GM19043 (cell line): ENCODE measurements around the gene DYNAP.

ENCODE experiments used
- ATAC-seq: cut with Tn5 transposase; IDR thresholded peaks from one replicate; pipeline ENCODE4 v1.9.1; 2021; ENCODE audit warnings: low read depth; ENCODE audit not compliant: unreplicated experiment

The DYNAP gene, protein sequence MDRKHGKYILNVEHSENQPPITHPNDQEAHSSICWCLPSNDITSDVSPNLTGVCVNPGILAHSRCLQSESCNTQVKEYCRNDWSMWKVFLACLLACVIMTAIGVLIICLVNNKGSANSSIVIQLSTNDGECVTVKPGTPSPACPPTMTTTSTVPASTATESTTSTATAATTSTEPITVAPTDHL

DNA sequence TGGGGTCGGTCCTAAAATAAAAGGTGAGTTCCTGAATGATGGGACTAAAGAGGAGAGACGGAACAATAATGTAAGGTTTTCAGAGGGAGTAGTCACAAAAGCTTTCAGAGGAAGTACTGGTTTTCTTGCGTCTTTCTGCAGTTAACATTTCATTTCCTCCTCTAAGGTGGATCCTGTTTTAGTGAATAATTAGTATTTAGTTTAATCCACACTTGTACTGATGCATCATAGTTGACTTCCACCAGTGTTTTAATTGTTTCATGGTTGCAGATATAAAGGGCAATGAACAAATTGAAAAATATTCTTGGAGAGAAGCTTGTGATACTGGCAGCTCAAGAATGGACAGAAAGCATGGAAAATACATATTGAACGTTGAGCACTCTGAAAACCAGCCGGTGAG is at the start of gene DYNAP:
Gene DYNAP, plus strand, starts transcription at position 301 of the 400 bp plus-strand sequence. Its CDS starts 38 bp downstream, at position 339.
- ATAC-seq: no peak

GRCh38 chr18:54551590-54551989 is 39.5 kb upstream of the DYNAP start:
- no peak for ATAC-seq

- ATAC-seq: no peak
Measured at GRCh38 chr18:54555286-54555685, 35.8 kb upstream of the DYNAP start.

- no peak for ATAC-seq
Measured at GRCh38 chr18:54555996-54556395, 35.0 kb upstream of the DYNAP start.

DNA sequence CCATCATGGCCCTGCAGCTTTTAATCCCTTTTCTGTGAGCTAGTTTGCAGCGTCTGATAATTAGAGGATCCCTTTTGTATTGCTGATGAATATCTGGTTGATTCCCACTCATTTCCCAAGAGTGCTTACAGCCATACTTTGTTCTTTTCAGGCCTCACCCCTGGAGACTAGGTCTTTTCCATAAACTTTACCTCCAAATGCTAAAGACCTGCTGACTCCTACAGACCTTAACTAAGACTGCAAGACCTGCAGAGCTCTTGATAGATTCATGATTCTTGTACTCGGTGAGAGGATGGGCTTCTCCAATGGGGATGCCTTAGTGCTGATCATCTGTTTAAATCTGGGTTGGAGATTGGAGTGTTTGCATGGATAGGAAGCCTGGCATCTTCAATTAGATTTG is 33.1 kb upstream of the DYNAP start:
- ATAC-seq: no peak

DNA sequence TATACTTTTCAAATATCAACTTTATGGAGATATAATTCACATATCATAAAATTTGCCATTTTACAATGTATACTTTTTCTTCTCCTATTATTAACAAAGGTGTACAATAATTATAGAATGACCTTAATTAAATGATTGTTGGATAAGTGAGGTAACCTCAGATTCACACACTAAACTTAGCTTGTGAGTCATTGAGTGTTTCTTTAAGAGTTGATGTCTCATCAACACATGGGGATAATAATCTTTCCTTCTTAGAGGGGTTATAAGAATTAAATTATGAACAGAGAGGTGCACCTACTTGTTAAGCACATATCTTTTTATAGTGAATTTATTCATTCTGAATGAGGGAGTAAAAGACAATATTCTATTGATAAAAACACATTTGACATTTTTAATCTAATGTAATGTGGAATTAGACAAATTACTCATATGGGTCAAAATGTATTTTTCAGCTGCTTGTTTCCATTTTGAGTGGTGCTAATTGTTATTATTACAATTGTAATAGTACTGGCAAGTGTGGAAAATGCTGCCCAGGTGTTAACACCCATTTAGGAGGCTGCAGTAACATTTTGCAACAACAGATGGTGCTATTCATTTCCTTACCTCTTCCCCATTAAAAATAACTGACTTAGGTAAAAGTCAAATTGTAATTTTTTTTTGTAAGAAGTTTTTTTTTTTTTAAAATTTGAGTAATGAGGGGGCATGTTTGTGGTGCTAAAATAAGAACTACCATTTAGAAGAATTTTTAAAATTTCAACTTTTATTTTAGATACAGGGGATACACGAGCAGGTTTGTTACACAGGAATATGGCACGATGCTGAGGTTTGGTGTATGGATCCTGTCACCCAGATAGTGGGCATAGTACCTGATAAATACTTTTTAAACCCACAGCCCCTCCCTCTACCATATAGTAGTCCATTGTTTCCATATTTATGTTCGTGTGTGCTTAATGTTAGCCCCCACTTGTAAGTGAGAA is 32.1 kb upstream of the DYNAP start:
- ATAC-seq: peak; percentile 61

GRCh38 chr18:54561706-54562267 is 29.3 kb upstream of the DYNAP start:
- no peak for ATAC-seq

DNA sequence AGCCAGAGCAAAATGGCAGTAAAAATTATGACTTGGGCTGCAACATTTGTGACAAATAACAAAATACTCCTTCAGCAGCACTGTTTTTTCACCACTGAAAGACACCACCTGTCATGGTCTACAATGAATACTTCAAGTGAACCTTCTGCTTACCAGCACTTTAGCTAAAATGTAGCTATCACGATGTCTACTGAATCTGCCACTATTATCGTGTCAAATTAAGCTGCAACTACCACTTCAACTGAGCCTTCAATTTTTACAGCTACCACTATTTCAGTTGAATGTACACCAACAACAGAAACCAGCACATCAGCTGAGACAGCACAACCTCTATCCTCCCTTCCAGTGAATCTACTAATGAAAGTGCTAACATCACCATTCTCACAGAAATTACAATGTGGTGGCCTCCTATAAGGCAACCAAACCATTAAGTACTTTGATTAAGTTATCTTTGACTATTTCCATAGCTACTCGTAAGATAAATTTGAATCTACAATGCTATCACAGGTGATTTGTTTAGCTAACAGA is 10.8 kb upstream of the DYNAP start:
- ATAC-seq: no peak

DNA sequence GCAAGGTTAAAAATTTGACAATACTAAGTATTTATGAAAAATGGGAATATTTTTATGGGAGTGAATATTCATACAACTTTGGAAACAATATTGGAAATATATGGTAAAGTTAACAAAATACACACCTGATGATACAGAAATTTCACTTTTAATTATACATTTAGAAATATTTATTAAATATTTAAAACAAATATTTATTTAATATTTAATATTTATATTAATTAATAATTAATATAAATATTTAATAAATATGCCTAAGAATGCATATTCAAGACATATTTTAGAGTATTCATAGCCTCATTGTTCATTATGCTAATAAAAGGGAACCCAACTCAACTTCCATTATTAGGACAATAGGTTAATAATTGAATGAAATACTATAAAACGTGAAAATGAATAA is 7.0 kb upstream of the DYNAP start:
- no peak for ATAC-seq

DNA sequence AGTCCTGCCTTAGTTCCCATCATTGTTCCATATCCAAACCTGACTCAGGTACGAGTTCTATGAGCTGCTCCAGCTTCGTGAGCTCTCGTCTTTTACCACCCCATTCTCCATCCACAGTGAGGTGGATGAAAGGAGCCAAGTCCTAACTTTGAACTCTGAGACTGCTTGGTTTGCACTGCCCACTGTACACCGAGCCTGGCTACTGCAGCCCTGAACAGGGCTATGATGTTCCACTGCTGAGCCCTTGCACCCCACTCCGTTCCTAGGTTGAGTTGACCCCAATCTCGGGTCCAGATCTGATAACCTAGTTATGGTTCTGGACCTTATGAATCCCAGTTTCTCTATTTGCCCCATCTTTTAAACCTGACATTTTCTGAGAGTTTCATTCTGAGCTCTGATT is 5.3 kb upstream of the DYNAP start:
- ATAC-seq: no peak

GRCh38 chr18:54604211-54604610 is 13.2 kb downstream of the DYNAP start:
- ATAC-seq: no peak

DNA sequence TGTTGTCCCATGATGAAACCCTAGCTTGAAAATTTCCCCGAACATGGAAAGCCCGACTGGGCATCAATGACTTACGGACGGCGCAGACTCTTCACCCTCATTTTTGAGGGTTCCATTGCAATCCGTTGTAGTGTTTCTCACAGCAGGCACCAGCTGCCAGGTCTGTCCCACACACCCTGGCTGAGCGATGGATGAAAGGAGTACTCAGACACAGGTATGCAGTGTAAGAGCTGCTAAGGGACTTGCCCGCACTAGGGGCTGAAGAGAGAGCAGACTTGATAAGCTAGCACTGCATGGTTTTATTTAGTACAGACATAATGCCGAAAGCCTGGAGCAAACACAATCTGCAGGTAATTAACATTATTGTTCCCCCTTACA is 15.8 kb downstream of the DYNAP start:
- no peak for ATAC-seq

GRCh38 chr18:54607213-54608027 is 16.4 kb downstream of the DYNAP start:
- ATAC-seq: no peak

GRCh38 chr18:54608028-54608642 is 17.1 kb downstream of the DYNAP start:
- ATAC-seq: no peak

GRCh38 chr18:54611816-54612215 is 20.8 kb downstream of the DYNAP start:
- ATAC-seq: no peak

DNA sequence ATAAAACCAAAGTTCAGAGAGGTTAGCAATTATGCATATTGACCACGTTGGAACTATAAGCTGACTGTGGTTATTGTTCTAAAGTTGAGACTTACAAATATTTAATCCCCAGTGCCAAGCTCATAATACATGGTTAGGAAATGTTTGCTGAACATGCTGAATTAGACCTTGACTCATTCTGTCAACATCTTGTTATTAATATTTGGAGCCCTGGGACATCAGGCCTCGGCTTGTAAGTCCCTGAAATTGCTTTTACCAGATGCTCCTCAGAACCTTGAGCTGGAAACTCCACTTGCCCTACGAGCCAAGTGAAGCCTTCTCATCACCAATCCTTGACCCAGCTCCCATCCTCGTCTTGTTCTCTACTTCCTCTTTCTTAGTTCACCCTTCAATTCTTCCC is 21.2 kb downstream of the DYNAP start:
- ATAC-seq: no peak

DNA sequence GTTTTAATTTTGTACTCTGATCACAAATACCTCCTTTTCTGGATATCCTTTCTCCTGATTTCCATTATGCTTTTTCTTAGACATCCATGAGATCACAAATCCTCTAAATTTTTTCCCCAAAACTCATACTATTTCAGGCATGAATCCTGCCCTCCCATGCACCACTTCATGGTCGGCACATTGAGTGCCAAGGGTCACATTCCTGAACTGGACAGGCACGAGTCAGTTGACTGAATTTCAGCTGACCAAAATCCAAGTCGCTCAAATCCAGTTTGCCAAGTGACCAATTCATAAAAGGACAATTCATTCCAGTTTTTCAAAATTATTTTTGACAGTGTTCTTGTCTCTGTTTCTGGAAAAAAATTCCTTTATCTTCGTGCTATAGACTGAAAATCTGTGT is 22.1 kb downstream of the DYNAP start:
- no peak for ATAC-seq

DNA sequence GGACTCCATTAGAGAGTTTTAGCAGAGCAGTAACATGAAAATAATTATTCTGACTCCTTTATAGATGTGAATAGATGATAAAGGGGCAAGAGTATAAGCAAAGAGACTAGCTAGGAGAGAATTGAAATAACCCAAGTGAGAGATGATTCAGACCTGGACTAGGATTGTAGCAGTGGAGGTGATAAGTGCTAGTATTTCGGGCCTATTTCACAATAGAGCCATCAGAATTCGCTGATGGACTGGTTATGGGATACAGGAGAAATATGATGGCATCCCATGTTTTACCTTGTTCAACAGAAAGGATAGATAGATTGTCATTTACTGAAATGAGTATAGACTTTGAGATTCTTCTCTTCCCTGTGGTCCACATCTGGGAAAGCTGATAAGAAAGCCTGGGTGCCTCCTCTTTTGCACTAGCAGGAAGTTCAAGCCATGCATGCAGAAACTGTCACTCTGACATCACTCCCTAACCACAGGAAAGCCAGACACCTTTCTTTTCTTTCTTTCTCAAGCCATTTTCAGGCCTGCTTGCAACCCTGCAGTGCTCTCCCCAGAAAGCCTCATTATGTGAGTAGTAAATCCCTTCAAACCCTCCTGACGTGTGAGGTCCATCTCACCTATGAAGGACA is 25.3 kb downstream of the DYNAP start:
- ATAC-seq: peak; percentile 64

GRCh38 chr18:54622084-54622483 is 31.0 kb downstream of the DYNAP start:
- ATAC-seq: no peak

- ATAC-seq: no peak
Measured at GRCh38 chr18:54626779-54627178, 35.7 kb downstream of the DYNAP start.
